PFSK-1 (cell line): ENCODE data around the gene LIME1.

Experiments
- POLR2AphosphoS5 ChIP-seq: IDR thresholded peaks from 2 replicates; pipeline ENCODE4 v1.6.1; 2012; ENCODE audit warnings: low read depth, mild to moderate bottlenecking, control low read depth, low read length, moderate library complexity
- TAF1 ChIP-seq: IDR thresholded peaks from 2 replicates; pipeline ENCODE4 v1.6.1; 2012; ENCODE audit warnings: low read length, control low read depth, borderline replicate concordance; ENCODE audit not compliant: insufficient read depth
- TF ChIP-seq, protein P1 (sequence below), 2 experiments: IDR thresholded peaks; 2 replicates each; pipeline versions ENCODE4 v1.6.1 to v1.8.0; 2011 to 2012; ENCODE audit warnings: low read depth in 2 of 2, low read length in 2 of 2, control low read depth in 1 of 2, inconsistent platforms in 1 of 2, mild to moderate bottlenecking in 1 of 2, moderate library complexity in 1 of 2; ENCODE audit not compliant: insufficient read depth in 1 of 2

DNA sequence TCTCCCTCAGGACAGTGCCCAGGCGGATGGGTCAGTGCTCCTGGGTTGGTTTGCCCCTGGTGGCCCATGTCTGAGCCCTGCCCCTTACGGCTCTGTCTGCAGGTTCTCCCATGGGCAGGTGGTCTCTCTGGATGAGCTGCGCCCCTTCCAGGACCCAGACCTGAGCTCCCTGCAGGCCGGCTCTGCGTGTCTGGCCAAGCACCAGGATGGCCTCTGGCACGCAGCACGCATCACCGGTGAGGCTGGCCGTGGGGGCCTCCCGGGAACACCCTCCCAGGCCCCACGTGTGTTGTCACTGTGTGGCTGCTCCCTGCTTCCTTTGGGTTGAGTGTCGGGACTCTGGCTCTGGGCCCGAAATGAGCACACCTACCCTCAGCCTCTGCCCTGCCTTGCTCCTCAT is 3.3 kb upstream of the LIME1 start:
- TF ChIP-seq POLR2AphosphoS5 (no peak), TAF1 (no peak)
- TF ChIP-seq, protein P1, sequence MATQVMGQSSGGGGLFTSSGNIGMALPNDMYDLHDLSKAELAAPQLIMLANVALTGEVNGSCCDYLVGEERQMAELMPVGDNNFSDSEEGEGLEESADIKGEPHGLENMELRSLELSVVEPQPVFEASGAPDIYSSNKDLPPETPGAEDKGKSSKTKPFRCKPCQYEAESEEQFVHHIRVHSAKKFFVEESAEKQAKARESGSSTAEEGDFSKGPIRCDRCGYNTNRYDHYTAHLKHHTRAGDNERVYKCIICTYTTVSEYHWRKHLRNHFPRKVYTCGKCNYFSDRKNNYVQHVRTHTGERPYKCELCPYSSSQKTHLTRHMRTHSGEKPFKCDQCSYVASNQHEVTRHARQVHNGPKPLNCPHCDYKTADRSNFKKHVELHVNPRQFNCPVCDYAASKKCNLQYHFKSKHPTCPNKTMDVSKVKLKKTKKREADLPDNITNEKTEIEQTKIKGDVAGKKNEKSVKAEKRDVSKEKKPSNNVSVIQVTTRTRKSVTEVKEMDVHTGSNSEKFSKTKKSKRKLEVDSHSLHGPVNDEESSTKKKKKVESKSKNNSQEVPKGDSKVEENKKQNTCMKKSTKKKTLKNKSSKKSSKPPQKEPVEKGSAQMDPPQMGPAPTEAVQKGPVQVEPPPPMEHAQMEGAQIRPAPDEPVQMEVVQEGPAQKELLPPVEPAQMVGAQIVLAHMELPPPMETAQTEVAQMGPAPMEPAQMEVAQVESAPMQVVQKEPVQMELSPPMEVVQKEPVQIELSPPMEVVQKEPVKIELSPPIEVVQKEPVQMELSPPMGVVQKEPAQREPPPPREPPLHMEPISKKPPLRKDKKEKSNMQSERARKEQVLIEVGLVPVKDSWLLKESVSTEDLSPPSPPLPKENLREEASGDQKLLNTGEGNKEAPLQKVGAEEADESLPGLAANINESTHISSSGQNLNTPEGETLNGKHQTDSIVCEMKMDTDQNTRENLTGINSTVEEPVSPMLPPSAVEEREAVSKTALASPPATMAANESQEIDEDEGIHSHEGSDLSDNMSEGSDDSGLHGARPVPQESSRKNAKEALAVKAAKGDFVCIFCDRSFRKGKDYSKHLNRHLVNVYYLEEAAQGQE (IDR thresholded peaks at IDR 0.05; ENCODE audit: insufficient read depth in 1 of 2, low read depth in 2 of 2, low read length in 2 of 2) = no peak
